ENCODE results near the gene HIVEP3.
A peak's percentile ranks its signal among the peaks of the same experiment; 100 is the strongest.
"Not testable (repeated sequence)": the region's sequence is repeated elsewhere in the genome, so short reads cannot be mapped to it uniquely, and the experiment has no call there.

Gene HIVEP3

GRCh38 chr1:41573785-41574713 is 344.7 kb downstream of the HIVEP3 start:
- peak; percentile 15 for DNase-seq

- no peak for DNase-seq
Measured at GRCh38 chr1:41573194-41573593, 345.5 kb downstream of the HIVEP3 start.

- DNase-seq: no peak
Measured at GRCh38 chr1:41572224-41572623, 346.5 kb downstream of the HIVEP3 start.

GRCh38 chr1:41571041-41571440 is 347.7 kb downstream of the HIVEP3 start:
- DNase-seq: no peak

- no peak for DNase-seq
Measured at GRCh38 chr1:41568204-41568603, 350.5 kb downstream of the HIVEP3 start.

GRCh38 chr1:41566969-41567368 is 351.8 kb downstream of the HIVEP3 start:
- DNase-seq: no peak

- DNase-seq: no peak
Measured at GRCh38 chr1:41566274-41566885, 352.3 kb downstream of the HIVEP3 start.

- no peak for DNase-seq
Measured at GRCh38 chr1:41564741-41565475, 353.8 kb downstream of the HIVEP3 start.

GRCh38 chr1:41562328-41562727 is 356.4 kb downstream of the HIVEP3 start:
- DNase-seq: no peak

- DNase-seq: no peak
Measured at GRCh38 chr1:41560931-41561330, 357.8 kb downstream of the HIVEP3 start.

GRCh38 chr1:41560496-41560895 is 358.2 kb downstream of the HIVEP3 start:
- DNase-seq: no peak

GRCh38 chr1:41559331-41559730 is 359.4 kb downstream of the HIVEP3 start:
- DNase-seq: no peak

- no peak for DNase-seq
Measured at GRCh38 chr1:41558761-41559171, 360.0 kb downstream of the HIVEP3 start.

- no peak for DNase-seq
Measured at GRCh38 chr1:41557751-41558455, 360.8 kb downstream of the HIVEP3 start.

GRCh38 chr1:41554746-41555145 is 364.0 kb downstream of the HIVEP3 start:
- DNase-seq: not testable (repeated sequence)

GRCh38 chr1:41547781-41548560 is 370.8 kb downstream of the HIVEP3 start:
- no peak for DNase-seq

- no peak for DNase-seq
Measured at GRCh38 chr1:41547336-41547735, 371.4 kb downstream of the HIVEP3 start.

GRCh38 chr1:41546833-41547135 is 371.9 kb downstream of the HIVEP3 start:
- DNase-seq: no peak

- DNase-seq: no peak
Measured at GRCh38 chr1:41545996-41546832, 372.5 kb downstream of the HIVEP3 start.

- DNase-seq: no peak
Measured at GRCh38 chr1:41542196-41542930, 376.4 kb downstream of the HIVEP3 start.

- no peak for DNase-seq
Measured at GRCh38 chr1:41541592-41541952, 377.1 kb downstream of the HIVEP3 start.

Data from SIG-M5 (cell line).